DND-41 (cell line): Measurements from ENCODE around the gene SLK.

ENCODE experiments used
- CTCF ChIP-seq: IDR thresholded peaks from 2 replicates; pipeline ENCODE4 v1.5.1; 2012; ENCODE audit warnings: borderline replicate concordance, low read length, moderate library complexity, mild to moderate bottlenecking; ENCODE audit not compliant: poor library complexity, severe bottlenecking; ENCODE audit errors: extremely low read depth
- EZH2 ChIP-seq: IDR thresholded peaks from 3 replicates; pipeline ENCODE4 v1.6.1; 2012; ENCODE audit warnings: borderline replicate concordance, low read depth, mild to moderate bottlenecking, moderate library complexity, low read length, inconsistent platforms; ENCODE audit not compliant: severe bottlenecking

GRCh38 chr10:104065748-104066147 is 98.8 kb downstream of the SLK start:
- TF ChIP-seq CTCF = no peak
- TF ChIP-seq EZH2 = no peak
